B cell (primary cell): ENCODE data around the gene CLSTN2. TPM values are rescaled to one million over a fixed set of nuclear protein-coding genes. Genes with fewer than 3 reads are reported as not detected.

Experiments used
- ATAC-seq: fragments of 200-7000 bp; cut with Tn5 transposase; one replicate; pipeline ENCODE4 v1.10.0; 2021; ENCODE audit warnings: low read depth, mild to moderate bottlenecking, moderate number of reproducible peaks, moderate library complexity
- CTCF ChIA-PET: fragments of 350-600 bp; sonication (Branson Sonifier 250); formaldehyde crosslinking; loops from one replicate; lab custom pipeline; 2021; ENCODE audit warnings: antibody characterized with exemption, inconsistent platforms; lab: Charles Lee
- POLR2A ChIA-PET: fragments of 350-600 bp; sonication (Branson Sonifier 250); formaldehyde crosslinking; loops from one replicate; lab custom pipeline; 2021; ENCODE audit warnings: antibody characterized with exemption; lab: Charles Lee
- DNase-seq: peaks from one replicate; pipeline ENCODE4 v3.0.0; 2013
- H2AFZ ChIP-seq: 2 replicates; pipeline ENCODE4 v1.6.1; 2012; ENCODE audit warnings: mild to moderate bottlenecking, low read depth, low read length; ENCODE audit not compliant: insufficient read depth, poor library complexity, severe bottlenecking
- H3K27ac ChIP-seq, 2 donors: 1 replicate in 1 of 2; 2 replicates in 1 of 2; pipeline ENCODE4 v1.5.1; 2012 to 2013; ENCODE audit warnings: low read length in 2 of 2, mild to moderate bottlenecking in 2 of 2, moderate library complexity in 1 of 2
- H3K27me3 ChIP-seq, 4 experiments: fragments of 200-600 bp in 1 of 4; sonication (generic) in 1 of 4; replicated peaks in 1 of 4; 1 replicate in 2 of 4; 2 replicates in 2 of 4; pipeline versions ENCODE4 v1.6.1 to v1.7.0; 2013 to 2016; ENCODE audit warnings: low read length in 3 of 4, mild to moderate bottlenecking in 2 of 4, mixed read lengths in 1 of 4, moderate library complexity in 1 of 4; ENCODE audit not compliant: insufficient read depth in 4 of 4, control insufficient read depth in 3 of 4; ENCODE audit errors: control extremely low read depth in 1 of 4
- H3K36me3 ChIP-seq, 2 experiments: replicated peaks in 1 of 2; 1 replicate in 1 of 2; 2 replicates in 1 of 2; pipeline versions ENCODE4 v1.6.1 to v1.7.1; 2013; ENCODE audit warnings: low read length in 1 of 2; ENCODE audit not compliant: insufficient read depth in 2 of 2, control insufficient read depth in 1 of 2; ENCODE audit errors: control extremely low read depth in 1 of 2, extremely low read depth in 1 of 2
- H3K4me1 ChIP-seq, 2 donors: fragments of 200-600 bp in 1 of 2; sonication (generic) in 1 of 2; 1 replicate in 1 of 2; 2 replicates in 1 of 2; pipeline versions ENCODE4 v1.5.1 to v1.6.1; 2013 to 2017; ENCODE audit warnings: low read length in 2 of 2; ENCODE audit not compliant: control insufficient read depth in 2 of 2, insufficient read depth in 2 of 2
- H3K4me2 ChIP-seq: replicated peaks from 2 replicates; pipeline ENCODE3; 2012; ENCODE audit warnings: mild to moderate bottlenecking, low read depth, low read length; ENCODE audit not compliant: poor library complexity, severe bottlenecking
- H3K4me3 ChIP-seq, 5 experiments: fragments of 200-600 bp in 1 of 5; sonication (generic) in 1 of 5; 1 replicate in 3 of 5; 2 replicates in 2 of 5; pipeline versions ENCODE4 v1.5.1 to v1.7.0; 2011 to 2016; ENCODE audit warnings: low read length in 4 of 5, mild to moderate bottlenecking in 4 of 5, low read depth in 2 of 5, control low read depth in 1 of 5, moderate library complexity in 1 of 5; ENCODE audit not compliant: insufficient read depth in 1 of 5; ENCODE audit errors: control extremely low read depth in 1 of 5, extremely low read depth in 1 of 5
- H3K79me2 ChIP-seq: fragments of 200-600 bp; sonication (generic); one replicate; pipeline ENCODE4 v1.6.0; 2016; ENCODE audit warnings: low read length; ENCODE audit not compliant: control insufficient read depth, insufficient read depth
- H3K9ac ChIP-seq: fragments of 200-600 bp; sonication (generic); 2 replicates; pipeline ENCODE4 v1.6.1; 2017; ENCODE audit warnings: mild to moderate bottlenecking, low read length, moderate library complexity
- H3K9me3 ChIP-seq, 3 donors: one replicate each; pipeline versions ENCODE4 v1.6.1 to v1.7.1; 2013; ENCODE audit warnings: low read length in 2 of 3; ENCODE audit not compliant: control insufficient read depth in 2 of 3, insufficient read depth in 1 of 3; ENCODE audit errors: control extremely low read depth in 1 of 3
- H4K20me1 ChIP-seq: 2 replicates; pipeline ENCODE4 v1.6.0; 2012; ENCODE audit warnings: mild to moderate bottlenecking, low read length; ENCODE audit not compliant: insufficient read depth, control insufficient read depth, poor library complexity, severe bottlenecking
- H3K27ac Mint-ChIP-seq: one replicate; pipeline ENCODE4 v1.8.0; 2021; ENCODE audit warnings: mixed read lengths
- H3K27me3 Mint-ChIP-seq: one replicate; pipeline ENCODE4 v1.8.0; 2021; ENCODE audit warnings: mixed read lengths
- H3K4me1 Mint-ChIP-seq: one replicate; pipeline ENCODE4 v1.8.0; 2021; ENCODE audit warnings: mixed read lengths
- H3K4me3 Mint-ChIP-seq: one replicate; pipeline ENCODE4 v1.8.0; 2021; ENCODE audit warnings: mixed read lengths
- H3K9me3 Mint-ChIP-seq: one replicate; pipeline ENCODE4 v1.8.0; 2022; ENCODE audit warnings: mixed read lengths; ENCODE audit not compliant: insufficient read depth
- EZH2 ChIP-seq: IDR thresholded peaks from 2 replicates; pipeline ENCODE4 v1.6.1; 2012; ENCODE audit warnings: borderline replicate concordance, low read depth, mild to moderate bottlenecking, moderate library complexity, low read length; ENCODE audit not compliant: insufficient read depth, poor library complexity, severe bottlenecking
- WGBS: methylation state at CpG from one replicate; pipeline ENCODE4 v1.1.5; 2013; ENCODE audit warnings: missing lambda C conversion rate; ENCODE audit not compliant: insufficient coverage; 5-methylcytosine and 5-hydroxymethylcytosine counted together
- intact Hi-C: fragments of 100-400 bp; cut with micrococcal nuclease; formaldehyde crosslinking; loops from one replicate; pipeline ENCODE4 v1.10.0; 2022
- polyA plus RNA-seq: library from polyadenylated mRNA; depleted of rRNA; stranded (reverse); fragments of >200 nt; gene quantifications from 2 replicates; pipeline ENCODE4 v1.2.3, GENCODE V29; 2012
- total RNA-seq, 2 donors: library from RNA; stranded (reverse); fragments of 120-200 nt in 1 of 2; gene quantifications; 1 replicate in 1 of 2; 2 replicates in 1 of 2; pipeline versions ENCODE4 v1.2.3 to v1.2.4, GENCODE V29; 2013 to 2022
- TF ChIP-seq, protein P1 (sequence below): fragments of 200-600 bp; IDR thresholded peaks from one replicate; pipeline ENCODE4 v1.8.0; 2022; ENCODE audit warnings: antibody characterized with exemption, mild to moderate bottlenecking

The CLSTN2 gene
- total and polyA plus RNA-seq, 2 donors (not counting 1 experiment from before 2014, with no cell fraction given), result not detected

DNA sequence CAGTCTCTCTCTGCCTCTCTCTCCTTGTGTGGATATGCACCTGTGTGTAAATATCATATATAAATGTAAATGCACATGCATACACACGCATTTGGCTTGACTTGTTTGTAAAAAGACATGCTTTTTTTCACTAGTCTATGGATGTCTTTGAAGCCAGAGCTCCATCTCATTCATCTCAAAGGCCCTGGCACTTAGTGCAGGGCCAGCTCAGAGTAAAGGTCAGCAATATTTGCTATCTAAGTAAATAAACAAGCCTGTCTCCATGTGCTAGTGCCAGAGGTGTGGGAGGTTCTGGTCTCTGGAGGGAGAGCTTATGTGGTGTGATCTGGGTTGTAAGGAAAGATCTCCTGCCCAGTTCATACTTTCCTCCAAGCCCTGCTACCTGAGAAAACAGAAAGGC is 5.6 kb downstream of the CLSTN2 start:
- Histone ChIP-seq H4K20me1 (no peaks in the 10 kb centered on the region), H3K4me3 (no peak overlapping the region), H3K36me3 (no peaks in the 10 kb centered on the region), H3K9ac (no peak overlapping the region), H2AFZ (no peak overlapping the region), H3K79me2 (no peaks in the 10 kb centered on the region), H3K27me3 (peaks cover 0 to 25% (median 11%) of the 10 kb centered on the region in 4 experiments), H3K9me3 (peaks cover 0 to 3% (median 0%) of the 10 kb centered on the region in 3 donors), H3K4me2 (no peak overlapping the region), H3K4me1 (peaks cover 5% of the 10 kb centered on the region in 2 donors), H3K27ac (no peak overlapping the region)
- DNase-seq (no peak), ATAC-seq (no peak)
- peaks cover 4% of the 10 kb centered on the region for H3K4me1 Mint-ChIP-seq
- H3K9me3 Mint-ChIP-seq, result no peaks in the 10 kb centered on the region
- H3K4me3 Mint-ChIP-seq, result no peak overlapping the region
- intact Hi-C loops, result no loop called here
- no peak for TF ChIP-seq EZH2
- TF ChIP-seq, protein P1, sequence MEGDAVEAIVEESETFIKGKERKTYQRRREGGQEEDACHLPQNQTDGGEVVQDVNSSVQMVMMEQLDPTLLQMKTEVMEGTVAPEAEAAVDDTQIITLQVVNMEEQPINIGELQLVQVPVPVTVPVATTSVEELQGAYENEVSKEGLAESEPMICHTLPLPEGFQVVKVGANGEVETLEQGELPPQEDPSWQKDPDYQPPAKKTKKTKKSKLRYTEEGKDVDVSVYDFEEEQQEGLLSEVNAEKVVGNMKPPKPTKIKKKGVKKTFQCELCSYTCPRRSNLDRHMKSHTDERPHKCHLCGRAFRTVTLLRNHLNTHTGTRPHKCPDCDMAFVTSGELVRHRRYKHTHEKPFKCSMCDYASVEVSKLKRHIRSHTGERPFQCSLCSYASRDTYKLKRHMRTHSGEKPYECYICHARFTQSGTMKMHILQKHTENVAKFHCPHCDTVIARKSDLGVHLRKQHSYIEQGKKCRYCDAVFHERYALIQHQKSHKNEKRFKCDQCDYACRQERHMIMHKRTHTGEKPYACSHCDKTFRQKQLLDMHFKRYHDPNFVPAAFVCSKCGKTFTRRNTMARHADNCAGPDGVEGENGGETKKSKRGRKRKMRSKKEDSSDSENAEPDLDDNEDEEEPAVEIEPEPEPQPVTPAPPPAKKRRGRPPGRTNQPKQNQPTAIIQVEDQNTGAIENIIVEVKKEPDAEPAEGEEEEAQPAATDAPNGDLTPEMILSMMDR, result no peak
- ChIA-PET CTCF (no interaction called here), POLR2A (no interaction called here)
- no peak overlapping the region for H3K27ac Mint-ChIP-seq
- H3K27me3 Mint-ChIP-seq, result peaks cover 67% of the 10 kb centered on the region
- WGBS, result no CpG with 5 or more reads among the region's 1 CpG

DNA sequence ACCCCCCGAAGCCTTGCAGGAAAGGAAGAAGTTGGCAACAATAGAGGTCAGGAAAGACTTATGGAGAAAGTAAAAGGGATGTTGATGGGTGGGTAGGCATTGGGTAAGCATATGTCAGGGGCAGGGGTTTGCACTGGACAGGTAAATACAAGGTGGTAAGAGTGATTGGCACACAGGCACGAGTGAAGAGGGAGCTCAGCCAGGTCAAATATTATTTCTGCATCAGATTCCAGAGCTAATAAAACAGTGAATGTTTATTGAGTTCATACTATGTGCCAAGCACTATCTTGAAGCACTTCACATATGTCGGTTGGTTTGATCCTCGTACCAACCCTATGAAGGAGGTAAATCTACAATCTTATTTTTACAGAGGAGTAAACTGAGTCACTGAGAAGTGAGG is 6.6 kb downstream of the CLSTN2 start:
- H3K4me2 ChIP-seq, result no peak overlapping the region
- no peak overlapping the region for H3K9ac ChIP-seq
- no peak for DNase-seq
- H3K27ac ChIP-seq, result no peak overlapping the region
- Mint-ChIP-seq H3K4me1 (no peaks in the 10 kb centered on the region), H3K4me3 (no peak overlapping the region), H3K9me3 (no peaks in the 10 kb centered on the region), H3K27ac (no peak overlapping the region), H3K27me3 (peaks cover 57% of the 10 kb centered on the region)
- no peaks in the 10 kb centered on the region for H3K4me1 ChIP-seq
- intact Hi-C loops, result no loop called here
- WGBS, result 75% methylated on average over 2 of the region's 4 CpGs
- ChIA-PET POLR2A (no interaction called here), CTCF (no interaction called here)
- H3K79me2 ChIP-seq, result no peaks in the 10 kb centered on the region
- no peaks in the 10 kb centered on the region for H3K36me3 ChIP-seq
- ATAC-seq, result no peak
- TF ChIP-seq, protein P1, result no peak
- TF ChIP-seq EZH2, result no peak
- no peaks in the 10 kb centered on the region for H4K20me1 ChIP-seq
- no peak overlapping the region for H2AFZ ChIP-seq
- no peak overlapping the region for H3K4me3 ChIP-seq
- peaks cover 0 to 15% (median 6%) of the 10 kb centered on the region in 4 experiments for H3K27me3 ChIP-seq
- H3K9me3 ChIP-seq, result peaks cover 0 to 3% (median 0%) of the 10 kb centered on the region in 3 donors
